Astrocyte of the cerebellum (primary cell): ENCODE results near the gene HRH3.

Experiments used
- DNase-seq: peaks from one replicate; pipeline ENCODE4 v3.0.0-alpha.2; 2011; ENCODE audit warnings: low read depth
- H3K4me3 ChIP-seq: 2 replicates; pipeline ENCODE4 v1.5.1; 2011; ENCODE audit warnings: mild to moderate bottlenecking, low read depth, low read length, moderate library complexity
- in situ Hi-C: cut with HindIII; loops from 2 replicates; pipeline ENCODE4 v1.10.0; 2017; ENCODE audit warnings: low sequenced_read_pairs
- TF ChIP-seq, protein P1 (sequence below): IDR thresholded peaks from 2 replicates; pipeline ENCODE4 v1.5.1; 2012; ENCODE audit warnings: low read length, low read depth, moderate library complexity, mild to moderate bottlenecking; ENCODE audit errors: missing control alignments

HRH3 gene

DNA sequence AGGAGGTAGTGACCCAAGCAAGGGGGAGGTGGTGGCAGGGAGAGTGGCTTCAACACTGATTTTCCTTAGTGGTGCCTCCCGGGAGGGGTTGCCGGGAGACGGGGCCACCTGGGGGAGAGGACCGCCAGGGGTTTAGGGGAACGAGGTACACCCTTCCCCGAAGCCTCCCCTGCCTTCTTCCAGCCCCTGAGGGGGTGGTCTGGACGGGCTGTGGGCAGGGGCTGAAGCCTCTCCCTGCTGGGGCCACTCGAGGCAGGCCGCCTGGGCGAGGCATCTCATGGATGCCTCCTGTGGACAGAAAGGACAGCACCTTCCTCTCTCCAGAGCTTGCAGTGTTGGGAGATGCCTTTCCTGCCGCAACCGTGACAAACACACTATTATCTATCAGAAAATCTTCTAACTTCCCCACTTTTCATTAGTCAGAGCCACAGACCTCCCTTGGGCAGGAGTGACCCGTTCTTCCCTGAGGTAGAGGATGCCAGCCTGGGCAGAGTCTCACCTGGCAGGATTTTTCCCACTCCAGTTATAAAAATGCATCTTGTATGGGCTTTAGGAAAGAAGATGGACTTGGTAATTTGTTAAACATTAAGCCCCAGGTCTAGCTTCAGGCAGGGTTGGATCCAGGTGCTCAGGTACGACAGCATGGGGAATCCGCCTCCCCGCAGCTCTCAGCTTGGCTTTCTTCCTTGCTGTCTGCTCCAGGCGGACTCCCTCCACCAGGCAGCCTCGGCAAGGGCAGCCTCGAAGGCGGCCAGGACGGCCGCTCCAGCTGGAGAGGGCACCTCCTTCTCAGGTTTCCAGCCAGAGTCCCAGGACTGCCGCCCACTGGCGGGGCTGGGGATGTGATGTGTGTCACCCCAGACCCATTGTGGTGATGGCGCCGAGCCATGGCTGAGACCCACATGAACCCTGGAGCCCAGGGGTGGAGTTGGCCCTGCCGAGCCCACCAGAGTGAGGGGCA lies 11.0 kb downstream of the HRH3 start:
- in situ Hi-C loops: no loop called here
- DNase-seq: no peak
- TF ChIP-seq, protein P1, sequence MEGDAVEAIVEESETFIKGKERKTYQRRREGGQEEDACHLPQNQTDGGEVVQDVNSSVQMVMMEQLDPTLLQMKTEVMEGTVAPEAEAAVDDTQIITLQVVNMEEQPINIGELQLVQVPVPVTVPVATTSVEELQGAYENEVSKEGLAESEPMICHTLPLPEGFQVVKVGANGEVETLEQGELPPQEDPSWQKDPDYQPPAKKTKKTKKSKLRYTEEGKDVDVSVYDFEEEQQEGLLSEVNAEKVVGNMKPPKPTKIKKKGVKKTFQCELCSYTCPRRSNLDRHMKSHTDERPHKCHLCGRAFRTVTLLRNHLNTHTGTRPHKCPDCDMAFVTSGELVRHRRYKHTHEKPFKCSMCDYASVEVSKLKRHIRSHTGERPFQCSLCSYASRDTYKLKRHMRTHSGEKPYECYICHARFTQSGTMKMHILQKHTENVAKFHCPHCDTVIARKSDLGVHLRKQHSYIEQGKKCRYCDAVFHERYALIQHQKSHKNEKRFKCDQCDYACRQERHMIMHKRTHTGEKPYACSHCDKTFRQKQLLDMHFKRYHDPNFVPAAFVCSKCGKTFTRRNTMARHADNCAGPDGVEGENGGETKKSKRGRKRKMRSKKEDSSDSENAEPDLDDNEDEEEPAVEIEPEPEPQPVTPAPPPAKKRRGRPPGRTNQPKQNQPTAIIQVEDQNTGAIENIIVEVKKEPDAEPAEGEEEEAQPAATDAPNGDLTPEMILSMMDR: no peak
- H3K4me3 ChIP-seq: no peak overlapping the region

GRCh38 chr20:62208061-62208794 lies 11.8 kb downstream of the HRH3 start:
- TF ChIP-seq, protein P1: no peak
- no peak overlapping the region for H3K4me3 ChIP-seq
- no peak for DNase-seq
- in situ Hi-C loops: no loop called here

DNA sequence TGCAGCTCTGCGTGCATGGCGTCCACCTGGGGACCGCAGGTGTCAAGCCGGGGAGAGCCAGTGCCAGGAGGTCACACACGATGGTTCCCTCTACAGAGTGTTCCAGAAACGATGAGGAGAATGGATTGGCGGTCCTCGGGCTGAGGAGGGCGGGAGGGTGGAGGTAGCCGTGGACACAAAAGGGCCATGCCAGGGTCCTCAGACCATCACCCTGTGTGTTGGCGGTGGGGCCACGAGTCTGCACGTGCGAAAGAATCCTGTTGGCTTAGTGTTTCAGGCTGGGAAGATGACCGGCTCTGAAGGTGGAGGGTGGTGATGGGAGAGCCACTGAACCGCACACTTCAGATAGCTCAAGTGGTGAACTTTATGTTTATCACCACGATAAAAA lies 13.7 kb downstream of the HRH3 start:
- DNase-seq: no peak
- in situ Hi-C loops: no loop called here
- TF ChIP-seq, protein P1: no peak
- H3K4me3 ChIP-seq: no peak overlapping the region

GRCh38 chr20:62205618-62206387 lies 14.3 kb downstream of the HRH3 start:
- H3K4me3 ChIP-seq: no peak overlapping the region
- TF ChIP-seq, protein P1: no peak
- no peak for DNase-seq
- in situ Hi-C loops: no loop called here

GRCh38 chr20:62203378-62204030 lies 16.6 kb downstream of the HRH3 start:
- in situ Hi-C loops: no loop called here
- no peak overlapping the region for H3K4me3 ChIP-seq
- no peak for DNase-seq
- TF ChIP-seq, protein P1: no peak
